ENCODE measurements around the gene FAF1.

The FAF1 gene

GRCh38 chr1:50474859-50475809, 484.9 kb downstream of the FAF1 start:
- Histone ChIP-seq H3K27ac (ENCODE audit: low read depth, low read length) (no peak overlapping the region), H3K4me3 (ENCODE audit: low read depth in 1 of 2, low read length in 2 of 2) (no peak overlapping the region), H3K36me3 (ENCODE audit: control insufficient read depth in 1 of 2, insufficient read depth in 2 of 2, low read length in 2 of 2) (peaks cover 4 to 10% of the 10 kb centered on the region in 2 donors), H3K9ac (ENCODE audit: low read depth in 1 of 2, low read length in 2 of 2) (no peak overlapping the region), H3K27me3 (ENCODE audit: control insufficient read depth in 1 of 2, insufficient read depth in 2 of 2, low read length in 2 of 2) (no peaks in the 10 kb centered on the region), H3K9me3 (ENCODE audit: control insufficient read depth in 1 of 2, low read length in 2 of 2) (no peaks in the 10 kb centered on the region), H3K4me1 (ENCODE audit: control insufficient read depth in 1 of 2, insufficient read depth in 2 of 2, low read length in 2 of 2) (peaks cover 5 to 8% of the 10 kb centered on the region in 2 donors)

- no peak overlapping the region for H3K9ac ChIP-seq (ENCODE audit: low read depth in 1 of 2, low read length in 2 of 2)
- H3K27me3 ChIP-seq (ENCODE audit: control insufficient read depth in 1 of 2, insufficient read depth in 2 of 2, low read length in 2 of 2) = no peaks in the 10 kb centered on the region
- no peak overlapping the region for H3K27ac ChIP-seq (ENCODE audit: low read depth, low read length)
- no peaks in the 10 kb centered on the region for H3K9me3 ChIP-seq (ENCODE audit: control insufficient read depth in 1 of 2, low read length in 2 of 2)
- peaks cover 4 to 10% of the 10 kb centered on the region in 2 donors for H3K36me3 ChIP-seq (ENCODE audit: control insufficient read depth in 1 of 2, insufficient read depth in 2 of 2, low read length in 2 of 2)
- H3K4me1 ChIP-seq (ENCODE audit: control insufficient read depth in 1 of 2, insufficient read depth in 2 of 2, low read length in 2 of 2) = peaks cover 5 to 8% of the 10 kb centered on the region in 2 donors
- H3K4me3 ChIP-seq (ENCODE audit: low read depth in 1 of 2, low read length in 2 of 2) = no peak overlapping the region
Measured at GRCh38 chr1:50473513-50473912, 486.6 kb downstream of the FAF1 start.

- Histone ChIP-seq H3K27ac (ENCODE audit: low read depth, low read length) (no peak overlapping the region), H3K9me3 (ENCODE audit: control insufficient read depth in 1 of 2, low read length in 2 of 2) (no peaks in the 10 kb centered on the region), H3K4me1 (ENCODE audit: control insufficient read depth in 1 of 2, insufficient read depth in 2 of 2, low read length in 2 of 2) (peaks cover 5 to 8% of the 10 kb centered on the region in 2 donors), H3K4me3 (ENCODE audit: low read depth in 1 of 2, low read length in 2 of 2) (no peak overlapping the region), H3K36me3 (ENCODE audit: control insufficient read depth in 1 of 2, insufficient read depth in 2 of 2, low read length in 2 of 2) (peaks cover 4 to 10% of the 10 kb centered on the region in 2 donors), H3K27me3 (ENCODE audit: control insufficient read depth in 1 of 2, insufficient read depth in 2 of 2, low read length in 2 of 2) (no peaks in the 10 kb centered on the region), H3K9ac (ENCODE audit: low read depth in 1 of 2, low read length in 2 of 2) (no peak overlapping the region)
Measured at GRCh38 chr1:50471967-50472366, 488.1 kb downstream of the FAF1 start.

GRCh38 chr1:50462964-50463363, 497.1 kb downstream of the FAF1 start:
- no peaks in the 10 kb centered on the region for H3K9me3 ChIP-seq (ENCODE audit: control insufficient read depth in 1 of 2, low read length in 2 of 2)

GRCh38 chr1:50458507-50458906, 501.6 kb downstream of the FAF1 start:
- H3K4me3 ChIP-seq (ENCODE audit: low read depth in 1 of 2, low read length in 2 of 2) = no peak overlapping the region
- H3K9me3 ChIP-seq (ENCODE audit: control insufficient read depth in 1 of 2, low read length in 2 of 2) = no peaks in the 10 kb centered on the region
- no peak overlapping the region for H3K27ac ChIP-seq (ENCODE audit: low read depth, low read length)
- no peaks in the 10 kb centered on the region for H3K4me1 ChIP-seq (ENCODE audit: control insufficient read depth in 1 of 2, insufficient read depth in 2 of 2, low read length in 2 of 2)
- H3K36me3 ChIP-seq (ENCODE audit: control insufficient read depth in 1 of 2, insufficient read depth in 2 of 2, low read length in 2 of 2) = peaks cover 7 to 12% of the 10 kb centered on the region in 2 donors
- no peaks in the 10 kb centered on the region for H3K27me3 ChIP-seq (ENCODE audit: control insufficient read depth in 1 of 2, insufficient read depth in 2 of 2, low read length in 2 of 2)
- H3K9ac ChIP-seq (ENCODE audit: low read depth in 1 of 2, low read length in 2 of 2) = no peak overlapping the region

More at GRCh38 chr1:50462964-50463363, 497.1 kb downstream of the FAF1 start:
- no peak overlapping the region for H3K4me3 ChIP-seq (ENCODE audit: low read depth in 1 of 2, low read length in 2 of 2)
- H3K27me3 ChIP-seq (ENCODE audit: control insufficient read depth in 1 of 2, insufficient read depth in 2 of 2, low read length in 2 of 2) = no peaks in the 10 kb centered on the region
- H3K4me1 ChIP-seq (ENCODE audit: control insufficient read depth in 1 of 2, insufficient read depth in 2 of 2, low read length in 2 of 2) = no peaks in the 10 kb centered on the region
- no peak overlapping the region for H3K9ac ChIP-seq (ENCODE audit: low read depth in 1 of 2, low read length in 2 of 2)
- H3K27ac ChIP-seq (ENCODE audit: low read depth, low read length) = no peak overlapping the region
- H3K36me3 ChIP-seq (ENCODE audit: control insufficient read depth in 1 of 2, insufficient read depth in 2 of 2, low read length in 2 of 2) = peaks cover 9 to 30% of the 10 kb centered on the region in 2 donors

- Histone ChIP-seq H3K9ac (ENCODE audit: low read depth in 1 of 2, low read length in 2 of 2) (no peak overlapping the region), H3K27ac (ENCODE audit: low read depth, low read length) (no peak overlapping the region), H3K4me3 (ENCODE audit: low read depth in 1 of 2, low read length in 2 of 2) (no peak overlapping the region), H3K36me3 (ENCODE audit: control insufficient read depth in 1 of 2, insufficient read depth in 2 of 2, low read length in 2 of 2) (peaks cover 0 to 7% of the 10 kb centered on the region in 2 donors), H3K27me3 (ENCODE audit: control insufficient read depth in 1 of 2, insufficient read depth in 2 of 2, low read length in 2 of 2) (no peaks in the 10 kb centered on the region), H3K9me3 (ENCODE audit: control insufficient read depth in 1 of 2, low read length in 2 of 2) (no peaks in the 10 kb centered on the region), H3K4me1 (ENCODE audit: control insufficient read depth in 1 of 2, insufficient read depth in 2 of 2, low read length in 2 of 2) (no peaks in the 10 kb centered on the region)
Measured at GRCh38 chr1:50454911-50455310, 505.2 kb downstream of the FAF1 start.

- H3K27me3 ChIP-seq (ENCODE audit: control insufficient read depth in 1 of 2, insufficient read depth in 2 of 2, low read length in 2 of 2) = no peaks in the 10 kb centered on the region
- no peaks in the 10 kb centered on the region for H3K4me1 ChIP-seq (ENCODE audit: control insufficient read depth in 1 of 2, insufficient read depth in 2 of 2, low read length in 2 of 2)
- no peak overlapping the region for H3K4me3 ChIP-seq (ENCODE audit: low read depth in 1 of 2, low read length in 2 of 2)
- H3K36me3 ChIP-seq (ENCODE audit: control insufficient read depth in 1 of 2, insufficient read depth in 2 of 2, low read length in 2 of 2) = peaks cover 0 to 7% of the 10 kb centered on the region in 2 donors
- H3K9ac ChIP-seq (ENCODE audit: low read depth in 1 of 2, low read length in 2 of 2) = no peak overlapping the region
- H3K27ac ChIP-seq (ENCODE audit: low read depth, low read length) = no peak overlapping the region
- no peaks in the 10 kb centered on the region for H3K9me3 ChIP-seq (ENCODE audit: control insufficient read depth in 1 of 2, low read length in 2 of 2)
Measured at GRCh38 chr1:50453266-50453665, 506.8 kb downstream of the FAF1 start.

GRCh38 chr1:50452700-50453099, 507.4 kb downstream of the FAF1 start:
- Histone ChIP-seq H3K27ac (ENCODE audit: low read depth, low read length) (no peak overlapping the region), H3K27me3 (ENCODE audit: control insufficient read depth in 1 of 2, insufficient read depth in 2 of 2, low read length in 2 of 2) (no peaks in the 10 kb centered on the region), H3K9ac (ENCODE audit: low read depth in 1 of 2, low read length in 2 of 2) (no peak overlapping the region), H3K4me1 (ENCODE audit: control insufficient read depth in 1 of 2, insufficient read depth in 2 of 2, low read length in 2 of 2) (no peaks in the 10 kb centered on the region), H3K4me3 (ENCODE audit: low read depth in 1 of 2, low read length in 2 of 2) (no peak overlapping the region), H3K36me3 (ENCODE audit: control insufficient read depth in 1 of 2, insufficient read depth in 2 of 2, low read length in 2 of 2) (peaks cover 0 to 7% of the 10 kb centered on the region in 2 donors), H3K9me3 (ENCODE audit: control insufficient read depth in 1 of 2, low read length in 2 of 2) (no peaks in the 10 kb centered on the region)

GRCh38 chr1:50450861-50451653, 509.0 kb downstream of the FAF1 start:
- no peak overlapping the region for H3K4me3 ChIP-seq (ENCODE audit: low read depth in 1 of 2, low read length in 2 of 2)
- no peak overlapping the region for H3K27ac ChIP-seq (ENCODE audit: low read depth, low read length)
- no peak overlapping the region for H3K9ac ChIP-seq (ENCODE audit: low read depth in 1 of 2, low read length in 2 of 2)
- no peaks in the 10 kb centered on the region for H3K9me3 ChIP-seq (ENCODE audit: control insufficient read depth in 1 of 2, low read length in 2 of 2)
- H3K27me3 ChIP-seq (ENCODE audit: control insufficient read depth in 1 of 2, insufficient read depth in 2 of 2, low read length in 2 of 2) = no peaks in the 10 kb centered on the region
- H3K36me3 ChIP-seq (ENCODE audit: control insufficient read depth in 1 of 2, insufficient read depth in 2 of 2, low read length in 2 of 2) = peaks cover 0 to 7% of the 10 kb centered on the region in 2 donors
- H3K4me1 ChIP-seq (ENCODE audit: control insufficient read depth in 1 of 2, insufficient read depth in 2 of 2, low read length in 2 of 2) = no peaks in the 10 kb centered on the region

GRCh38 chr1:50447961-50448360, 512.1 kb downstream of the FAF1 start:
- Histone ChIP-seq H3K4me3 (ENCODE audit: low read depth in 1 of 2, low read length in 2 of 2) (no peak overlapping the region), H3K9ac (ENCODE audit: low read depth in 1 of 2, low read length in 2 of 2) (no peak overlapping the region), H3K27ac (ENCODE audit: low read depth, low read length) (no peak overlapping the region), H3K9me3 (ENCODE audit: control insufficient read depth in 1 of 2, low read length in 2 of 2) (no peaks in the 10 kb centered on the region), H3K36me3 (ENCODE audit: control insufficient read depth in 1 of 2, insufficient read depth in 2 of 2, low read length in 2 of 2) (peaks cover 0 to 10% of the 10 kb centered on the region in 2 donors), H3K27me3 (ENCODE audit: control insufficient read depth in 1 of 2, insufficient read depth in 2 of 2, low read length in 2 of 2) (no peaks in the 10 kb centered on the region), H3K4me1 (ENCODE audit: control insufficient read depth in 1 of 2, insufficient read depth in 2 of 2, low read length in 2 of 2) (no peaks in the 10 kb centered on the region)

Data from duodenal mucosa (tissue), 2 donors.